ENCODE data around the gene EPHA6.

The EPHA6 gene

GRCh38 chr3:97340940-97341339, 526.5 kb downstream of the EPHA6 start:
- H3K27ac ChIP-seq = no peak overlapping the region
- no peak for TF ChIP-seq CTCF (conservative IDR thresholded peaks at IDR 0.05)

- no peak overlapping the region for H3K27ac ChIP-seq
- TF ChIP-seq CTCF (conservative IDR thresholded peaks at IDR 0.05) = no peak
Observed at GRCh38 chr3:97347780-97348179, 533.4 kb downstream of the EPHA6 start.

- TF ChIP-seq CTCF (conservative IDR thresholded peaks at IDR 0.05) = no peak
- H3K27ac ChIP-seq = no peak overlapping the region
Observed at GRCh38 chr3:97350971-97351370, 536.6 kb downstream of the EPHA6 start.

- TF ChIP-seq CTCF (conservative IDR thresholded peaks at IDR 0.05) = no peak
Observed at GRCh38 chr3:97353176-97353575, 538.8 kb downstream of the EPHA6 start.

GRCh38 chr3:97359977-97360376, 545.6 kb downstream of the EPHA6 start:
- no peak overlapping the region for H3K27ac ChIP-seq
- no peak for TF ChIP-seq CTCF (conservative IDR thresholded peaks at IDR 0.05)

More at GRCh38 chr3:97353176-97353575, 538.8 kb downstream of the EPHA6 start:
- H3K27ac ChIP-seq = no peak overlapping the region

GRCh38 chr3:97360804-97361203, 546.4 kb downstream of the EPHA6 start:
- H3K27ac ChIP-seq = no peak overlapping the region
- TF ChIP-seq CTCF (conservative IDR thresholded peaks at IDR 0.05) = no peak

GRCh38 chr3:97384583-97384982, 570.2 kb downstream of the EPHA6 start:
- no peak for TF ChIP-seq CTCF (conservative IDR thresholded peaks at IDR 0.05)
- H3K27ac ChIP-seq = no peak overlapping the region

- TF ChIP-seq CTCF (conservative IDR thresholded peaks at IDR 0.05) = no peak
- H3K27ac ChIP-seq = no peak overlapping the region
Observed at GRCh38 chr3:97388774-97389173, 574.4 kb downstream of the EPHA6 start.

Data from VCaP (cell line).